ENCODE results near the gene RALGAPA2. TPM values are rescaled to one million over a fixed set of nuclear protein-coding genes. Genes with fewer than 3 reads are reported as not detected.

RALGAPA2 gene
- total and polyA plus RNA-seq, 8 donors, result 34.5 to 79.8 (median 43.1) TPM

DNA sequence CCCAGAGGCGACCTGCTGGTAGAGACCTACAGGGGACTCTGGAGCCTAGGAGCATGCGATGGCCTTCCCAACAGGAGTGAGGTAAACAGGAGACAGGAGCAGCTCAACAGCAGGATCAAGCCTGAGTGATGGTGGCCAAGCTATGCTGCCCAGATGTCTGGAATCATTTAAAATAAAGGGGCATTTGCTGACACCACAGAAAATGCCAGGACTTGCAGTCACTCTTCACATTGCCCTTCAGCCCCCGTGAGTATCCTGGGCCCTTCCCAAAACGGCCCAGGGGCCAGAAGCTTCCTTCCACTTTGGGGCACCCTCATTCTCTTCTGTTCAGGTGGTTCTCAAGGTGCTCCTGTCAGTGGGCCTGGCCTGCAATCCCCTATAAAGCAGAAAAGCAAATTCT lies 321.3 kb downstream of the RALGAPA2 start:
- H3K36me3 ChIP-seq, result peaks cover 0 to 73% of the 10 kb centered on the region in 2 donors
- H3K27me3 ChIP-seq, result no peaks in the 10 kb centered on the region
- no peak for DNase-seq
- ATAC-seq, result no peak
- peaks cover 0 to 10% of the 10 kb centered on the region in 2 donors for H3K4me1 ChIP-seq
- TF ChIP-seq, protein P1, sequence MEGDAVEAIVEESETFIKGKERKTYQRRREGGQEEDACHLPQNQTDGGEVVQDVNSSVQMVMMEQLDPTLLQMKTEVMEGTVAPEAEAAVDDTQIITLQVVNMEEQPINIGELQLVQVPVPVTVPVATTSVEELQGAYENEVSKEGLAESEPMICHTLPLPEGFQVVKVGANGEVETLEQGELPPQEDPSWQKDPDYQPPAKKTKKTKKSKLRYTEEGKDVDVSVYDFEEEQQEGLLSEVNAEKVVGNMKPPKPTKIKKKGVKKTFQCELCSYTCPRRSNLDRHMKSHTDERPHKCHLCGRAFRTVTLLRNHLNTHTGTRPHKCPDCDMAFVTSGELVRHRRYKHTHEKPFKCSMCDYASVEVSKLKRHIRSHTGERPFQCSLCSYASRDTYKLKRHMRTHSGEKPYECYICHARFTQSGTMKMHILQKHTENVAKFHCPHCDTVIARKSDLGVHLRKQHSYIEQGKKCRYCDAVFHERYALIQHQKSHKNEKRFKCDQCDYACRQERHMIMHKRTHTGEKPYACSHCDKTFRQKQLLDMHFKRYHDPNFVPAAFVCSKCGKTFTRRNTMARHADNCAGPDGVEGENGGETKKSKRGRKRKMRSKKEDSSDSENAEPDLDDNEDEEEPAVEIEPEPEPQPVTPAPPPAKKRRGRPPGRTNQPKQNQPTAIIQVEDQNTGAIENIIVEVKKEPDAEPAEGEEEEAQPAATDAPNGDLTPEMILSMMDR (IDR thresholded peaks at IDR 0.05), result no peak
- intact Hi-C loops (cut with DNase I), result no loop called here
- H3K4me3 ChIP-seq, result no peak overlapping the region
- no peak overlapping the region for H3K27ac ChIP-seq
- H3K9me3 ChIP-seq, result no peaks in the 10 kb centered on the region

DNA sequence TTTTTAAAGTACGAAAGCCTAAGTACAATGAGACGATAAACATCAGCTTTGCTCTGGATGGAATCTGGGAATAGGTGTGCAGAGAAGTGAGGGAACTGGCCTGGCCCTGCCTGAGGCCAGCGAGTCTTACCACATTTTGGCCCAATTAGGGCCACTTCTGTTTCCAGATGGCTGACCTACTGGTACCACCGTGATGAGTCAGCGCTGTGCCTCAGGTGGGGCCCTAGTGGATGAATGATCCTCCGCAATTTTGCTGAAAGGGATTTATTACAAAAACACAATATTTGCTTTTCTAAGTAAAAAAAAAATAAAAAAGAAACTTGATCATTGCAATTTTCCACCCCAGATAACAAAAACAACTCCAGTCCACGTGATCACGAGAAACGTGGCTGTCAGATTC lies 322.1 kb downstream of the RALGAPA2 start:
- no peaks in the 10 kb centered on the region for H3K9me3 ChIP-seq
- TF ChIP-seq, protein P1 (IDR thresholded peaks at IDR 0.05), result no peak
- H3K27ac ChIP-seq, result no peak overlapping the region
- intact Hi-C loops (cut with DNase I), result no loop called here
- H3K36me3 ChIP-seq, result peaks cover 0 to 65% of the 10 kb centered on the region in 2 donors
- DNase-seq, result no peak
- peaks cover 0 to 10% of the 10 kb centered on the region in 2 donors for H3K4me1 ChIP-seq
- ATAC-seq, result no peak
- H3K4me3 ChIP-seq, result no peak overlapping the region
- H3K27me3 ChIP-seq, result no peaks in the 10 kb centered on the region

DNA sequence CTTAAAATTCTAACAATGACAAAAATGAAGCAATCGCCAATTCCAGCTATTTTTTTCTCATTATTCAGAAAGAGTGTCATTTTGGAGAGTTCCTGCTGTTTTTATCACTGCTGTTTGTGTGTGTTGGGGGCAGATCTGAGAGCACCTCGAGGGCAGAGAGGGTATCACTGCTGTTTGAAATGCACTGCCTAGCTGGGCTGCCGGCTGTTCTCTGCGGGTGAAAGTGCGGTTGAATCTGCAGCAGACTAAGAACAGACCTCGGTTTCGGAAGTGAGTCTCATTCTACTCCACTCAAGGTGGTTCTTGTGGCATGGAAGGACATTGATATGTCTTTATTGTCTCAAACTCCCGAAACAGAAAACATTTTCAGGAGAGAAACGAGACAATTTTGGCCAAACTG lies 326.3 kb downstream of the RALGAPA2 start:
- no peaks in the 10 kb centered on the region for H3K27me3 ChIP-seq
- H3K4me1 ChIP-seq, result no peaks in the 10 kb centered on the region
- TF ChIP-seq, protein P1 (IDR thresholded peaks at IDR 0.05), result no peak
- DNase-seq, result no peak
- no peak overlapping the region for H3K27ac ChIP-seq
- ATAC-seq, result no peak
- H3K9me3 ChIP-seq, result no peaks in the 10 kb centered on the region
- no peak overlapping the region for H3K4me3 ChIP-seq
- H3K36me3 ChIP-seq, result peaks cover 0 to 23% of the 10 kb centered on the region in 2 donors
- intact Hi-C loops (cut with DNase I), result no loop called here

DNA sequence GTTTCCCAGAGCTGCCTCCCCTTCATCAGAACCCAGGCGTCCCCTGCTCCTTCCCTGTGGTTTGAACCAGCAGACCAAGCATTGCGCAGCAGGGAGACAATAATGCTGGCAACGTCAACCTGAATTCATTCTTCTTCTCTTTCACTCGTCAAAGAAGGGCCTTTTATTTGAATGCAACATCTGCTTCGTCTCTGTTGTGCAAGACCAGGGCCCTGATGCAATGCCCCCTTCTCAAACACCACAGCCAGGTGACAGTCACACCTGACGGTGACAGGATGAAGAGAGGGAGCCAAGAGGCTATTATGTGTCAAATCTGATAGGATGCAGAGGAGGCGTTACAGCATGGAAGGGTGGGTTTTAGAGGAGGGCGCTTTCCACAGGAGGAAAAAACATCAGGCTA lies 336.6 kb downstream of the RALGAPA2 start:
- peaks cover 0 to 2% of the 10 kb centered on the region in 2 donors for H3K9me3 ChIP-seq
- intact Hi-C loops (cut with DNase I), result no loop called here
- DNase-seq, result no peak
- peaks cover 24 to 61% of the 10 kb centered on the region in 2 donors for H3K27me3 ChIP-seq
- TF ChIP-seq, protein P1 (IDR thresholded peaks at IDR 0.05), result no peak
- H3K27ac ChIP-seq, result no peak overlapping the region
- H3K4me3 ChIP-seq, result no peak overlapping the region
- ATAC-seq, result no peak
- no peaks in the 10 kb centered on the region for H3K36me3 ChIP-seq
- no peaks in the 10 kb centered on the region for H3K4me1 ChIP-seq

DNA sequence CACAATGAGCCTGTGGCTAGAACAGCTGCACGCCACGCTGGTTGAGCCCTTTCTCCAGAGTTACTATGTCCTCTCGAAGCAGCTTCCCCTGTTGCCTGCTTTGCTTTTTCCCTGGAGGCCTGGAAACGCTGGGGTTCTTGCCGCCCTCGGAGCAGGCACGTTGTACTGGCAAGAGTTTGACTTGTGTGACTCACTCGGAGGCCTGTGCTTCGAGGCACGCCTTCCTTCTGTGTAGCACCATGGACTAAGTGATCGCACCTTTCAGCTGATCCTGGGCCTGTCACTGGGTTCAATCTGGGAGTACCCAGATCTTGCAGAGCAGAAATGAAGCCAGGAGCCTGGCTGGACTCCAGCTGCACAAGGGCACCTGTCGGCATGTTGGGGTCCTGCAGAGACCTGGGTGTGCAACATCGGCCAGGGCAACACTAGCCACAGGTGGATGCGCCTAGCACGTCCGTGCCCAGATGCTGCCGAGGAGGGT lies 339.3 kb downstream of the RALGAPA2 start:
- no peaks in the 10 kb centered on the region for H3K36me3 ChIP-seq
- intact Hi-C loops (cut with DNase I), result no loop called here
- TF ChIP-seq, protein P1 (IDR thresholded peaks at IDR 0.05), result no peak
- H3K27ac ChIP-seq, result no peak overlapping the region
- ATAC-seq, result no peak
- DNase-seq, result no peak
- H3K27me3 ChIP-seq, result peaks cover 49 to 89% of the 10 kb centered on the region in 2 donors
- no peaks in the 10 kb centered on the region for H3K9me3 ChIP-seq
- H3K4me1 ChIP-seq, result peaks cover 0 to 17% of the 10 kb centered on the region in 2 donors
- no peak overlapping the region for H3K4me3 ChIP-seq
